Large intestine (tissue), 12 donors: ENCODE measurements around the gene TNC. TPM values are rescaled to one million over a fixed set of nuclear protein-coding genes. Genes with fewer than 3 reads are reported as not detected.

Experiments used
- DNase-seq, 2 donors: peaks; one replicate each; pipeline versions ENCODE4 v3.0.0 to v3.0.0-alpha.2; 2013
- H3K27ac ChIP-seq: one replicate; pipeline ENCODE4 v1.5.1; 2013; ENCODE audit warnings: low read length
- H3K27me3 ChIP-seq: 2 replicates; pipeline ENCODE4 v1.6.1; 2013; ENCODE audit warnings: low read length; ENCODE audit not compliant: control insufficient read depth, insufficient read depth
- H3K36me3 ChIP-seq: 2 replicates; pipeline ENCODE4 v1.6.1; 2013; ENCODE audit warnings: low read length; ENCODE audit not compliant: control insufficient read depth, insufficient read depth
- H3K4me1 ChIP-seq: one replicate; pipeline ENCODE4 v1.6.1; 2013; ENCODE audit warnings: low read length; ENCODE audit not compliant: control insufficient read depth, insufficient read depth
- H3K4me3 ChIP-seq: one replicate; pipeline ENCODE4 v1.5.1; 2013; ENCODE audit warnings: low read length
- H3K9me3 ChIP-seq: one replicate; pipeline ENCODE4 v1.6.1; 2013; ENCODE audit warnings: mild to moderate bottlenecking, low read depth, low read length, moderate library complexity; ENCODE audit not compliant: control insufficient read depth
- WGBS: methylation state at CpG from one replicate; pipeline ENCODE4 v1.1.5; 2013; ENCODE audit warnings: low lambda C conversion rate; ENCODE audit not compliant: insufficient coverage; 5-methylcytosine and 5-hydroxymethylcytosine counted together
- long read RNA-seq, 11 donors: transcript quantifications; one replicate each; lab custom pipeline, GENCODE V29; 2026
- polyA plus RNA-seq: library from polyadenylated mRNA; unstranded; fragments of 120-200 nt; gene quantifications from one replicate; pipeline ENCODE4 v1.2.1, GENCODE V29; 2013

Gene TNC
- 19.9 TPM for polyA plus RNA-seq
- long read RNA-seq, donor 1 = 0 reads
- long read RNA-seq, donor 2, partial matches to known transcripts = 20 of 21 reads
- long read RNA-seq, donor 2, other reads (novel, unspliced or antisense) = 0 of 21 reads
- long read RNA-seq, donor 3 = 0 reads
- long read RNA-seq, donor 4 = 0 reads
- long read RNA-seq, donor 5 = 0 reads
- long read RNA-seq, donor 6, partial matches to known transcripts = 5 of 5 reads
- long read RNA-seq, donor 6, other reads (novel, unspliced or antisense) = 0 of 5 reads
- long read RNA-seq, donor 7 = 0 reads
- long read RNA-seq, donor 8 = 0 reads
- long read RNA-seq, donor 9 = 0 reads
- long read RNA-seq, donor 10 = 0 reads
- long read RNA-seq, donor 11 = 0 reads

GRCh38 chr9:115117999-115118878 lies at the start of gene TNC:
Gene TNC (minus strand): TSS chr9:115118157. CDS start chr9:115091018, 27,139 bp downstream.
- no peaks in the 10 kb centered on the region for H3K9me3 ChIP-seq
- peak within 1 kb of the TSS; percentile 30 for H3K27ac ChIP-seq
- no peaks in the 10 kb centered on the region for H3K36me3 ChIP-seq
- peaks cover 6% of the 10 kb centered on the region for H3K4me1 ChIP-seq
- no CpG with 5 or more reads among the region's 37 CpGs for WGBS
- peak within 1 kb of the TSS; percentile 37 for H3K4me3 ChIP-seq
- H3K27me3 ChIP-seq = peaks cover 44% of the 10 kb centered on the region
- peak; percentile 42 to 64 for DNase-seq

- DNase-seq = no peak
- Histone ChIP-seq H3K9me3 (no peaks in the 10 kb centered on the region), H3K4me3 (no peak overlapping the region), H3K27ac (no peak overlapping the region), H3K36me3 (no peaks in the 10 kb centered on the region), H3K27me3 (peaks cover 2% of the 10 kb centered on the region), H3K4me1 (no peaks in the 10 kb centered on the region)
- WGBS = no CpG with 5 or more reads among the region's 3 CpGs
These were observed 49.2 kb upstream of the TNC start for GRCh38 chr9:115167175-115167574.

GRCh38 chr9:115165233-115165632 lies 47.3 kb upstream of the TNC start:
- Histone ChIP-seq H3K4me3 (no peak overlapping the region), H3K27me3 (peaks cover 2% of the 10 kb centered on the region), H3K27ac (no peak overlapping the region), H3K4me1 (no peaks in the 10 kb centered on the region), H3K36me3 (no peaks in the 10 kb centered on the region), H3K9me3 (no peaks in the 10 kb centered on the region)
- no peak for DNase-seq

GRCh38 chr9:115164511-115164974 lies 46.6 kb upstream of the TNC start:
- H3K27ac ChIP-seq = no peak overlapping the region
- no peaks in the 10 kb centered on the region for H3K36me3 ChIP-seq
- 100% methylated on average over 1 of the region's 3 CpGs for WGBS
- no peaks in the 10 kb centered on the region for H3K9me3 ChIP-seq
- no peak for DNase-seq
- no peak overlapping the region for H3K4me3 ChIP-seq
- H3K27me3 ChIP-seq = peaks cover 2% of the 10 kb centered on the region
- H3K4me1 ChIP-seq = no peaks in the 10 kb centered on the region

GRCh38 chr9:115162946-115163345 lies 45.0 kb upstream of the TNC start:
- H3K27ac ChIP-seq = no peak overlapping the region
- H3K4me1 ChIP-seq = no peaks in the 10 kb centered on the region
- no peaks in the 10 kb centered on the region for H3K27me3 ChIP-seq
- WGBS = no CpG with 5 or more reads among the region's 1 CpG
- no peak for DNase-seq
- no peaks in the 10 kb centered on the region for H3K36me3 ChIP-seq
- no peaks in the 10 kb centered on the region for H3K9me3 ChIP-seq
- H3K4me3 ChIP-seq = no peak overlapping the region

GRCh38 chr9:115161446-115161845 lies 43.5 kb upstream of the TNC start:
- Histone ChIP-seq H3K4me1 (peaks cover 4% of the 10 kb centered on the region), H3K27me3 (no peaks in the 10 kb centered on the region), H3K9me3 (no peaks in the 10 kb centered on the region), H3K27ac (no peak overlapping the region), H3K4me3 (no peak overlapping the region), H3K36me3 (no peaks in the 10 kb centered on the region)
- WGBS = no CpG with 5 or more reads among the region's 1 CpG
- peak in 1 of 2 donors; percentile 19 for DNase-seq

GRCh38 chr9:115158661-115159481 lies 40.9 kb upstream of the TNC start:
- H3K27me3 ChIP-seq = peaks cover 5% of the 10 kb centered on the region
- H3K9me3 ChIP-seq = no peaks in the 10 kb centered on the region
- no peak overlapping the region for H3K27ac ChIP-seq
- WGBS = 78% methylated on average over 1 of the region's 8 CpGs
- H3K4me3 ChIP-seq = no peak overlapping the region
- peaks cover 4% of the 10 kb centered on the region for H3K4me1 ChIP-seq
- peak in 1 of 2 donors; percentile 55 for DNase-seq
- H3K36me3 ChIP-seq = no peaks in the 10 kb centered on the region

- DNase-seq = peak in 1 of 2 donors; percentile 39
- no peaks in the 10 kb centered on the region for H3K9me3 ChIP-seq
- H3K27me3 ChIP-seq = peaks cover 5% of the 10 kb centered on the region
- no peaks in the 10 kb centered on the region for H3K36me3 ChIP-seq
- no peak overlapping the region for H3K4me3 ChIP-seq
- peaks cover 7% of the 10 kb centered on the region for H3K4me1 ChIP-seq
- H3K27ac ChIP-seq = no peak overlapping the region
- 17% methylated on average over 1 of the region's 2 CpGs for WGBS
These were observed 39.3 kb upstream of the TNC start for GRCh38 chr9:115157245-115157674.

GRCh38 chr9:115155037-115155436 lies 37.1 kb upstream of the TNC start:
- WGBS = no CpG with 5 or more reads among the region's 4 CpGs
- DNase-seq = no peak
- Histone ChIP-seq H3K9me3 (no peaks in the 10 kb centered on the region), H3K27ac (no peak overlapping the region), H3K27me3 (peaks cover 5% of the 10 kb centered on the region), H3K4me1 (peaks cover 10% of the 10 kb centered on the region), H3K4me3 (no peak overlapping the region), H3K36me3 (no peaks in the 10 kb centered on the region)

- Histone ChIP-seq H3K4me3 (no peak overlapping the region), H3K4me1 (peaks cover 10% of the 10 kb centered on the region), H3K27me3 (peaks cover 5% of the 10 kb centered on the region), H3K27ac (no peak overlapping the region), H3K36me3 (no peaks in the 10 kb centered on the region), H3K9me3 (no peaks in the 10 kb centered on the region)
- DNase-seq = no peak
These were observed 36.7 kb upstream of the TNC start for GRCh38 chr9:115154617-115155016.
